ENCODE measurements around the gene KDM2B.

DNA sequence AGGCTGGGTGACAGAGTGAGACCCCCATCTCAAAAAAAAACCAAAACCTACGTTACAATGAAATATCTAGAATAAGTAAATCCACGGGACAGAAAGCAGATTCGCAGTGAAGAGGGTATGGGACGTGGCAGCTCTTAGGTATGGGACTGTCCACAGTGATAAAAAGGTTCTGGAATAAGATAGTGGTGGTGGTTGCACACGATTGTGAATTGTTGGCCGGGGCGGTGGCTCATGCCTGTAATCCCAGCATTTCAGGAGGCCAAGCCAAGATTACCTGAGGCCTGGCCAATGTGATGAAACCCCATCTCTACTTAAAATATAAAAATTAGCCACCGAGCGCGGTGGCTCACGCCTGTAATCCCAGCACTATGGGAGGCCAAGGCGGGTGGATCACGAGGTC is 76.3 kb downstream of the KDM2B start:
- TF ChIP-seq, protein P1, sequence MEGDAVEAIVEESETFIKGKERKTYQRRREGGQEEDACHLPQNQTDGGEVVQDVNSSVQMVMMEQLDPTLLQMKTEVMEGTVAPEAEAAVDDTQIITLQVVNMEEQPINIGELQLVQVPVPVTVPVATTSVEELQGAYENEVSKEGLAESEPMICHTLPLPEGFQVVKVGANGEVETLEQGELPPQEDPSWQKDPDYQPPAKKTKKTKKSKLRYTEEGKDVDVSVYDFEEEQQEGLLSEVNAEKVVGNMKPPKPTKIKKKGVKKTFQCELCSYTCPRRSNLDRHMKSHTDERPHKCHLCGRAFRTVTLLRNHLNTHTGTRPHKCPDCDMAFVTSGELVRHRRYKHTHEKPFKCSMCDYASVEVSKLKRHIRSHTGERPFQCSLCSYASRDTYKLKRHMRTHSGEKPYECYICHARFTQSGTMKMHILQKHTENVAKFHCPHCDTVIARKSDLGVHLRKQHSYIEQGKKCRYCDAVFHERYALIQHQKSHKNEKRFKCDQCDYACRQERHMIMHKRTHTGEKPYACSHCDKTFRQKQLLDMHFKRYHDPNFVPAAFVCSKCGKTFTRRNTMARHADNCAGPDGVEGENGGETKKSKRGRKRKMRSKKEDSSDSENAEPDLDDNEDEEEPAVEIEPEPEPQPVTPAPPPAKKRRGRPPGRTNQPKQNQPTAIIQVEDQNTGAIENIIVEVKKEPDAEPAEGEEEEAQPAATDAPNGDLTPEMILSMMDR (IDR thresholded peaks at IDR 0.05; ENCODE audit: poor library complexity, severe bottlenecking), result no peak
- TF ChIP-seq EP300 (conservative IDR thresholded peaks at IDR 0.05; ENCODE audit: poor library complexity, severe bottlenecking) (no peak), POLR2AphosphoS5 (IDR thresholded peaks at IDR 0.05) (no peak), RAD21 (conservative IDR thresholded peaks at IDR 0.05) (no peak), TAF1 (IDR thresholded peaks at IDR 0.05; ENCODE audit: low read depth) (no peak), EZH2 (IDR thresholded peaks at IDR 0.05; ENCODE audit: borderline replicate concordance, insufficient read depth, low read length, poor library complexity, severe bottlenecking) (no peak), SMC3 (conservative IDR thresholded peaks at IDR 0.05; ENCODE audit: poor library complexity) (no peak)
- TF ChIP-seq, protein P2, sequence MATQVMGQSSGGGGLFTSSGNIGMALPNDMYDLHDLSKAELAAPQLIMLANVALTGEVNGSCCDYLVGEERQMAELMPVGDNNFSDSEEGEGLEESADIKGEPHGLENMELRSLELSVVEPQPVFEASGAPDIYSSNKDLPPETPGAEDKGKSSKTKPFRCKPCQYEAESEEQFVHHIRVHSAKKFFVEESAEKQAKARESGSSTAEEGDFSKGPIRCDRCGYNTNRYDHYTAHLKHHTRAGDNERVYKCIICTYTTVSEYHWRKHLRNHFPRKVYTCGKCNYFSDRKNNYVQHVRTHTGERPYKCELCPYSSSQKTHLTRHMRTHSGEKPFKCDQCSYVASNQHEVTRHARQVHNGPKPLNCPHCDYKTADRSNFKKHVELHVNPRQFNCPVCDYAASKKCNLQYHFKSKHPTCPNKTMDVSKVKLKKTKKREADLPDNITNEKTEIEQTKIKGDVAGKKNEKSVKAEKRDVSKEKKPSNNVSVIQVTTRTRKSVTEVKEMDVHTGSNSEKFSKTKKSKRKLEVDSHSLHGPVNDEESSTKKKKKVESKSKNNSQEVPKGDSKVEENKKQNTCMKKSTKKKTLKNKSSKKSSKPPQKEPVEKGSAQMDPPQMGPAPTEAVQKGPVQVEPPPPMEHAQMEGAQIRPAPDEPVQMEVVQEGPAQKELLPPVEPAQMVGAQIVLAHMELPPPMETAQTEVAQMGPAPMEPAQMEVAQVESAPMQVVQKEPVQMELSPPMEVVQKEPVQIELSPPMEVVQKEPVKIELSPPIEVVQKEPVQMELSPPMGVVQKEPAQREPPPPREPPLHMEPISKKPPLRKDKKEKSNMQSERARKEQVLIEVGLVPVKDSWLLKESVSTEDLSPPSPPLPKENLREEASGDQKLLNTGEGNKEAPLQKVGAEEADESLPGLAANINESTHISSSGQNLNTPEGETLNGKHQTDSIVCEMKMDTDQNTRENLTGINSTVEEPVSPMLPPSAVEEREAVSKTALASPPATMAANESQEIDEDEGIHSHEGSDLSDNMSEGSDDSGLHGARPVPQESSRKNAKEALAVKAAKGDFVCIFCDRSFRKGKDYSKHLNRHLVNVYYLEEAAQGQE (IDR thresholded peaks at IDR 0.05; ENCODE audit: borderline replicate concordance), result no peak
